Hepatic stellate cell (primary cell): ENCODE data around the gene ESRRB.
"Not testable (repeated sequence)": the region's sequence is repeated elsewhere in the genome, so short reads cannot be mapped to it uniquely, and the experiment has no call there.

Experiments
- DNase-seq: peaks from one replicate; pipeline ENCODE4 v3.0.0; 2011; ENCODE audit warnings: low spot score

Gene ESRRB

GRCh38 chr14:76497550-76498462, 121.9 kb downstream of the ESRRB start:
- DNase-seq = no peak

- DNase-seq = no peak
Measured at GRCh38 chr14:76498463-76498935, 122.6 kb downstream of the ESRRB start.

DNA sequence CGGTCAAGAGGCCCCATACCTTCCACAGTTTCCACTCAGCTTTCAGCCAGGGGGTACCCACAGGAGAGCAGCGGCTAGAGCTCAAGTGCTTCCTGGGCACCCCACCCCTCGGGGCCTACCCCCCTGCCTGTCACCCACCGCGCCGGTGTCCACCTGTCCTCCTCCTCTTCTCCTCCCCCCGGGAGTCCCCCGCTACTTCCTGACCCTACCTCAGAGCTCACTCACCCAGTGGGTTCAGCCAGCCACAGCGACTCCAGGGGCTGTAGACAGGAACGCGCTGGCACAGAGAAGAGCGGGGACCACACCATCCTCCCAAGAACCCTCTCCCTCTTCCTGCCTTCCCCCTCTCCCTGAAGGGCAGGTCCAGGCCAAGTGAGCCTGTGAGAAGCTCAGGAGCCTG, 123.0 kb downstream of the ESRRB start:
- DNase-seq = no peak

DNA sequence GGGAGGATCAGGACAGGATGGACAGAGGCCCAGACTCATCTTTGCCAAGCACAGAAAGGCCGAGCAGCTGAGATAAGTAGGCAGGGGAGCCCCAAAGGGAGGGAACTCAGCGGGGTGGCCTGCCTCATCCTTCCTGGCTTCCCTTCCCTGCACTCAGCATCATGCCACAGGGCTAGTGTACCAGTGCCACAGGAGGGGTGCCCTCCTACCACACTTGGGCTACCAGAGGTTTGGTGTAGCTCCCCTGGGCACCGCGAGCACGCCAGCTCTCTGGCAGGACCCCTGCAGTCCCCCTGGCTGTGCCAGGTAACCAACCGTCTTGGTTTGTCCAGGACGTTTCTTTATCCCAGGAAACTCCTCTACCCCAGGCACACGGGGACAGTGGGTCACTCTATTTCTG, 123.5 kb downstream of the ESRRB start:
- no peak for DNase-seq

DNA sequence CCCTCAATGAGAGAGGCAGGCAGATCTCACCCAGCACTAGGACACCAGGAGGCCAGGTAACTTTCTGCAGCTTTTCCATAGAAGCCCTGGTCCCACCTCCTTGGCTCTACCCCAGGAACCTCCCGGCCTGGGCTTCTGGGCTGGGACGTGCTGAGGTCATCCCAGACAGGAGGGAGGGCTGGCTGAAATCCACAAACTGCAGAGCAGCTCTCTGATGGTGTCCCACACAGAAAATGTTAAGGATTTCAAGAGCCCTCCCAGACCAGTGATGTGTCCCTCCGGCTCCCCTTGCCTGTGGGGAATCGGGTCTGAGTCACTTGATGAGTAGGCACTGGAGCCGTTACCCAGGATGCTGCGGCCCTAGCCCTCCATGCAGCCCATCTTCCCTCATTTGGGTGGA, 124.1 kb downstream of the ESRRB start:
- no peak for DNase-seq

DNA sequence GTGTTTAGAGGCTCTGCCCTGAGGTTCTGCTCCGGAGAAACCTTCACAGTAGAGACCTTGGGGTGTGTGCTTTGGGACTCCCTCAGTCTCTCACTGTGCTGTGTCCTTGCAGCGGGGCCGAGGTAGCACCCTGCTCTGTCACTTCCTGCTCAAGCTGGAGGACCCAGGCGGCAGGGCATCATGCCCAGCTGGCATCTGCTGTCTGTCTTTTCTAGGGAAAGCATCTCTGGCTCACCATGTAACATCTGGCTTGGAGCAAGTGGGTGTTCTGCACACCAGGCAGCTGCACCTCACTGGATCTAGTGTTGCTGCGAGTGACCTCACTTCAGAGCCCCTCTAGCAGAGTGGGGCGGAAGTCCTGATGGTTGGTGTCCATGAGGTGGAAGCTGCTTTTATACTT, 124.5 kb downstream of the ESRRB start:
- DNase-seq = no peak

- no peak for DNase-seq
Measured at GRCh38 chr14:76501156-76501720, 125.3 kb downstream of the ESRRB start.

DNA sequence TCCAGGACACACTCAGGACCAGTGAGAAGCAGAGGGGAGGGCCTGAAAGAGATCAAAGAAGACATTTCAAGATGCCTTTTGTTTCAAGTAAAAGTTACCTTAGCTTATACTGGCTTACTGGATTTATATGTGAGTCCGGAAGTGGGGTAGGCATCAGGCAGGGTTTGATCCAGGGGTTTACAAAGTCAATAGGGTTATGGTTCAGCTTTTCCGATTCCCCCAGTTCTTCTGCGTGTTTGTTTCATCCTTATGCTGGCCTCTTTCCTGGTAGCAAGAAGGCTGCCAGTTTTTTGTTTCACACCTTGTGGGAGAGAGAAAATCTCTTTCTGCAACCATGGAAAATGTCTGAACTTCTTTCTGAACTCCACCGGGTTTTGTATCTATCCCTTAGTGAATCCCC, 126.3 kb downstream of the ESRRB start:
- no peak for DNase-seq

DNA sequence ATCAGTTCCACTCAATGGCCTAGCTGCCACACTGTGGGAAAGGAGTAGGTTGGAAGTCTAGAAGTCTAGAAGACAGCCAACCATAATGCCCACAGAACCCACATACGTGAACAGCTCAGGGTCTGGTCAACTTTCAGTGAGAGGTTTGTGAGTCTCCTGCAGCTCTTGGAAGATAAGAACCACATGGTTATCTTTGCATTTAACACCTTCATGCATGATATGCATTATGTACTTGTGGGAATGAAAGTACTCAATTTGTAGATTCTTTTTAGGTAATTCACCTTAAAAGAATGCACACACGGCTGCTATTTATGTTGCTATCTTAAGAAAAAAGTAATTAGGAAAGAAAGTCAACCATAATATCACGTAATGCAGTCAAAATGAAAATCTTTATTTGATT, 126.7 kb downstream of the ESRRB start:
- no peak for DNase-seq

DNA sequence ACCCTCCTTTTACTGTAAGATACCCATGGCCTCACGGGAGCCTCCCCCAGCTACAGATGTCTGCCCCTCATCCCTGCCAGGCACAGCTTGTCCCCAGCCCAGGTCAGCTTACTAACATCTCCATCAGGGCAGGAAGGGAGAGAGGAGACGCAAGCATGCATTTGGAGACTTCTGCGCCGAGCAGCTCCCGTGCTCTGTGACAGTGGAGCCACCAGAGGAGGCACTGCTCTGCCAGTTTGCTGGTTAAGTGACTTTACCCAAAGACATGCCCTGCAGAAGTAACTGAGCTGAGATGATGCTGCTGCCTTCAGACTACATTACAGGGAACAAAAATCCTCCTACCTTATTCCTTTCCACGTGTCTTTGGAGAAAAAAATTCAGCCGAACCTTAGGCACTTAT, 133.4 kb downstream of the ESRRB start:
- no peak for DNase-seq

DNA sequence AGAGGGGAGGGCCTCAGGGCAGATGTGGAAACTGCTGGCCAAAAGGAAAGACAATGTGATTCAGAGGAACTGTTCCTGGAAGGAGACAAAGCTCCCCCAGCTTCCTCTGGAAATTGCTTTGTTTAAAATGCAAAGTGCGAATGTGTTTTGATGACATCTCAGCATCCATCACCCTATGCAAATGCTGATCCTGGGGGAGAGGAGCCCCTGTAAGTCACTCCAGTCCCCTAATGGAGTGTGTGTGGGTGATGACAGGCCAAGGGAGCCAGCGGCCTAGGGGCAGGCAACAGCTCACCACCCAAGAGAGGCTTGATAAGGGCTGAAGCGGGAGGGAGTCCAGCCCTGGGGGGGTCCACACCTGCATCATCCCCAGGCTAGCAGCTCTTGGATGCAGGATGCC, 134.2 kb downstream of the ESRRB start:
- DNase-seq = no peak

GRCh38 chr14:76514213-76514998, 138.5 kb downstream of the ESRRB start:
- no peak for DNase-seq

DNA sequence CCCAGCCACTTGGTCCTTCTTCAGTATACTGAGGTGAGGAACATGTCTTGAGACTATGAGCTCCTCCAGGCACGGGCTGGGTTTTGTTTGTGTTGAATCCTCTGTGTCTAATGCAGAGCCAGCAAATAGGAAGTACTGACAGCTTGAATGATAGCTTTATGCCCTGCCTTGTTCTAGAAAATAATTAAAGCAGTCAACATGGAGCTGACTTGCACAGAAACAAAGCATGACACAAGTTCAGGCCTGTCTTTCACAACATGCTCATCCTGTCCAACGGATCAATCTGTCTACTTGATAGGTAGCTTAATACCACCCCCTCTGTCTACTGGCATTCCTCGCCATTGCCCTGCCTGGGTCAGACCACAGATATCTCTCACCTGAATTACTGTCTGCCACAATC, 140.9 kb downstream of the ESRRB start:
- DNase-seq = no peak

GRCh38 chr14:76518366-76518765, 142.4 kb downstream of the ESRRB start:
- no peak for DNase-seq

DNA sequence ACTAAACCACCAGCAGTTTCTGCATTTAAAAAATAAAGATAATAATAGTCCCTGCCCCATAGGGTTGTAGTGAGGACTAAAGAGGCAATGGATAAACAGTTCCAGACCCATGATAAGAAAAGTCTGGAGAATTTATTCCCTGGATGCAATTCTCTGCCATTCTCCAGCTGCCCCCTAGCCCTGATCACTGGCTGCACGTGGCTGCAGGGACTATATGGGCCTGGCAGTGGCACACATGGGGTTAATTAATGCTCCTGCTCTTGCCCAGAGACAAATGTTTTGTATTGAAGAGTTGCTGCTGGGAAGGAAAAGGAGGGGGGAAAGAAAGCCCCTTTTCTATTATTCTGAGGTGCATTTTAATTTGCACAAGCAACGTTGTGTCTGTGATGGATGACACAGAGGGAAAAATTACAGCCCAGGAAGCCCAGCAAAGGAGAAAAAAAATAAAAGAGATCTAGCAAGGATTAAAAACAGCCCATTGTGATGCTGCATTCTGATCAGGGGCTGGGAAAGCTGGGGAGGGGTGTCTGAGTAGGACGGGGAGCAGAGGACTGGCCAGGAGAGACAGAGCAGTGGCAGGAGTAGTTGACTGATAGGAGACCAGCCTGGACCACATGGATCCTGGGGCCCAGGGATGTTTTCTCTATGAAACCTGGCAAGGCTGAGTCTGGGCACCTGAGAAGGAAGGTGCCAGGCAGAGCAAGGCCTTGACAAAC, 149.3 kb downstream of the ESRRB start:
- DNase-seq = no peak

DNA sequence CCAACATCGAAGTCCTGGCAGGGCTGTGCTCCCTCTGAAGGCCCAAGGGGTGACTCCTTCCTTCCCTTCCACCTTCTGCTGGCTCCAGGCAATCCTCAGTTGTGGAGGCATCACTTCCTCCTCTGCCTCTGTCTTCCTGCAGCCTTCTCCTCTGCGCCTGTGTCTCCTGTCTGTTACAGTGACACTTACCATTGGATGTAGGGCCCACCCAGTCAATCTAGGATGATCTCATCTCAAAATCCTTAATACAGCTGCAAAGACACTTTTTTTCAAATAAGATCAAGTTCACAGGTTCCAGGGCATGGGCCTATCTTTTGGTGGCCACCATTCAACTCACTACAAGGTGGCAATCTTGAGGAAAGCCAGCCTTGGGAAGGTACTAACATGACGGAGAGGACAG, 155.1 kb downstream of the ESRRB start:
- DNase-seq = no peak

DNA sequence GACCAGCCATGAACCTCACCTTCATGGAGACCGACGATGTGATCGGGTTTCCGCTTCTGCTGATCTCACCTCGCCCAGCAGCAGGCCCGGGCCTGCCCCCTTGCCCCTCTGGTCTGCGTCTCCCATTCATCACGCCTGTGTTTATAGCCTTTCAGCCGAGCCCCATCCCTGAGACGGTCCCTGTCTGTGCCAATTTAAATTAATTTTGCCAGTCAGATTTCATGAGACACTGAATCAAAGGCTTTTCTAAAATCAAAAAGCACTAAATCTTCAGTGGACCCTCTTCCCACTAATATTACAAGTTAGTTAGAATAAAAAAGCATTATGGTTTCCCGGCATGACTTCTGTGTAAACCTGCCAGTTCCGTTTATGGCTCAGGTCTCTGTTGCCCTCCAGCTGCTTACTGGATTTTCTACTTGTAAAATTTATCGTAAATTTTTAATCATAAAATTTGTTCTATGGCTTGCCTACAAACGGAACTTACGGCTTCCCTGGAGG, 155.9 kb downstream of the ESRRB start:
- DNase-seq = no peak

DNA sequence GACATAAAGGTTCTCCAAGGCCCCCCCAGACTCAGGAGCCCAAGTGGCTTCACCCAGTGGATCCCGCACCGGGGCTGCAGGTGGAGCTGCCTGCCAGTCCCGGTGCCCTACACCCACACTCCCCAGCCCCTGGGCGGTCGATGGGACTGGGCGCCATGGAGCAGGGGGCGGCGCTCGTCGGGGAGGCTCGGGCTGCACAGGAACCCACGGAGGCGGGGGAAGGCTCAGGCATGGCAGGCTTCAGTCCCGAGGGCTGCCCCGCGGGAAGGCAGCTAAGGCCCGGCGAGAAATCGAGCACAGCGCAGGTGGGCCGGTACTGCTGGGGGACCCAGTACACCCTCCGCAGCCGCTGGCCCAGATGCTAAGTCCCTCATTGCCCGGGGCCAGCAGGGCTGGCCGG, 160.7 kb downstream of the ESRRB start:
- DNase-seq = not testable (repeated sequence)

DNA sequence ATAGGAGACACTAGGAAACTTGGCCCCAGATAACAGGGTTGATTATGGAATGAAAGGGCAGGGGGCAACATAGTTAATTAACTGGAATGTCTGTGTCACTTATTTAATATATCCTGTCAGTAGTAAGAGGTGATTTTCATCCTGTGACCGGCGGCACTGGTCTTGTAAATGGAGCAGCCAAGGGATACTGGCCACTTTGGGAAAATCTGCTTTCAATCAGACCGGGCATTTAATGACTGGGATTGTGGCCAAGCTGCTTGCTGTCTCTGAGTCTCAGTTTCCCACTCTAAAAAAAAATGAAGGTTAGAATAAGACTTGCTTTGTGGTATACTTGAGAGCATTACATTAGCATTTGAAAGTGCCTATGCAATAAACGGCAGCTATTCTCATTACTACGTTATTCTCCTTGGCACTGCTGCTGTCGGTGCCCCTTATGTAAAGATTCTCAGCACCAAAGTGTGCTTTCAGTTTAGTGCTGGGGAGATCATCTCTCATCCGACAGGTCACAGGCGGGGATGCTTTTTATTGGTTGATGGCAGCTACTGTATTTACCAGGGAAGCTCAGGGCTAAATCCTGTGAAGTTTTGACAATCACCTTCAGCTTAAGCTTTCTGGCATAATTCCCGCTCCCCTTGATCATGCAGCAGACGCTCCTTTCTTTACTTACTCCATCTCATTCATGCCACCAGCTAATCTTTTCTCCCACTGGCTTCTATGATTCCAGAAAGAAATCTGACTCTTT, 162.1 kb downstream of the ESRRB start:
- no peak for DNase-seq

DNA sequence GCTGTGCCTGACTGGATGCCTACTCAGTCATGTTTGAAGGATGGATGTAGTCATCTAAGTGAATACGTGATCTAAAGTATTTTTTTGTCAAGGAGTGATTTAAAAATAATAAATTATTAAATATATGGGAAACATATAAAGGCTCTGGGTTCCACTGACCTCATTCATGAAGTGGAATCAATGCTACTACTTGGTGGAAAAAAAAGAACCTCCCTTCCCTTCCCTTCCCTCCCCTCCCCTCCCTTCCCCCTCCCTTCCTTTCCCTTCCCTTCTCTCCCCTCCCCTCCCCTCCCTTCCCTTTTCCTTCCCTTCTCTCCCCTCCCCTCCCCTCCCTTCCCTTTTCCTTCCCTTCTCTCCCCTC, 162.7 kb downstream of the ESRRB start:
- no peak for DNase-seq

GRCh38 chr14:76539130-76539529, 163.2 kb downstream of the ESRRB start:
- DNase-seq = no peak
